LNCAP (cell line): ENCODE results near the gene RSRC1.

Experiments
- CTCF ChIP-seq: fragments of 450-650 bp; IDR thresholded peaks from 2 replicates; pipeline ENCODE4 v1.5.1; 2017; ENCODE audit warnings: mild to moderate bottlenecking

The RSRC1 gene

DNA sequence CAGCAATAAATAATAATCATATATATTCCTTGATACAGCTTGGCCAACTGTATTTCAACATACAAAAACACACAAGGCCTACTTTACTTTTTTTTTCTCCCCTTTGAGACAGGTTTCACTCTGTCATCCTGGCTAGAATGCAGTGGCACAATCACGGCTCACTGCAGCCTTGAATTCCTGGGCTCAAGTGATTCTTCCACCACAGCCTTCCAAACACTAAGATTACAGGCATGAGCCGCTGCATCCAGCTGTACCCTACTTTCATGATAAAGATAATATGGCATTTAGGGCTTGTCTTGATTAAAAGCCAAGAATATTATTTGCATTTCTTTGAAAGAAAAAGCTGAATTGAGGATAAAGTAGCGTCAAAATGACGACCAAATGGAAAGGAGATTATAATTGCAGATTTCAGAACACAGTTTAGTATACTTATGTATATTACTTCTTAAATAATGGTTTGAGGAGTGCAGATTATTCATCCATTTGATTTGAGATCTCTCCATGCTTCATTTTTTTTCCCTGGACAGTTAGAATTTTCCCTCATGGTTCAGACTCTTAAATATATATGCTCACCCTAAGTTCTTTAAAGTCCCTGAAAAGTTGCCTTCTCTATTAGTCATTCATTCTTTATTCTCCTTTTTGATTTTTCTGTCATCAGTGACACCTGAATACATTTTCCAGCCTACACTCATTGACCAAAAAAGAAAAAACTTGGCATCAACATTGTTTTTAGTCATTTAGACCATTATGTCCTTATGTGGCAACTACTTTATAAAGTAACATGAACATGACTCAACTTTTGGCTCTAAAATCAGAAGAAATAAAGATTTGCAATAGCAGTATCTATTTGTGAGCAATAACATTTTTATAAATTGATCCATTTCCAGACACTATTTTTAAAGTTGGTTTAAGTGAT lies 412.6 kb downstream of the RSRC1 start:
- no peak for TF ChIP-seq CTCF

GRCh38 chr3:158528076-158528674 lies 418.3 kb downstream of the RSRC1 start:
- TF ChIP-seq CTCF, result no peak

- no peak for TF ChIP-seq CTCF
Observed at GRCh38 chr3:158531334-158531733, 421.4 kb downstream of the RSRC1 start.

- peak; percentile 84 for TF ChIP-seq CTCF
Observed at GRCh38 chr3:158532099-158532734, 422.3 kb downstream of the RSRC1 start.

DNA sequence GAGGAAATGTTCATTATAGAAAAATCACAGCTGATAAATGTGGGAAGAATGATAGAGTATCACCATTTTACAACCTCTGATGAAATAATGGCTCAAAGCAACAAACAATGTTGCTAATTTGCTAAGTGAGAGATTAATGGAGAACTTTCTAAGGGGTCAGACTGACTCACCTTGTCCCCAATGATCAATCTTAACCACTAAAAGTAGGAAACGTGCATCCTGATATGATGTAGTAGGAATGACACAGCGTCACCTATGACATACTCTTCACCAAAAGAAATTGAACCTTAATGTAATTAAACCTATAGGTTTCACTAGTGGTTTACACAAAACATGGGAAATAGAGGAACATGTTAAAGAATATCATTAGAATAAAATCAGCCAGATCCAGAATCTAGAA lies 426.0 kb downstream of the RSRC1 start:
- TF ChIP-seq CTCF, result no peak

DNA sequence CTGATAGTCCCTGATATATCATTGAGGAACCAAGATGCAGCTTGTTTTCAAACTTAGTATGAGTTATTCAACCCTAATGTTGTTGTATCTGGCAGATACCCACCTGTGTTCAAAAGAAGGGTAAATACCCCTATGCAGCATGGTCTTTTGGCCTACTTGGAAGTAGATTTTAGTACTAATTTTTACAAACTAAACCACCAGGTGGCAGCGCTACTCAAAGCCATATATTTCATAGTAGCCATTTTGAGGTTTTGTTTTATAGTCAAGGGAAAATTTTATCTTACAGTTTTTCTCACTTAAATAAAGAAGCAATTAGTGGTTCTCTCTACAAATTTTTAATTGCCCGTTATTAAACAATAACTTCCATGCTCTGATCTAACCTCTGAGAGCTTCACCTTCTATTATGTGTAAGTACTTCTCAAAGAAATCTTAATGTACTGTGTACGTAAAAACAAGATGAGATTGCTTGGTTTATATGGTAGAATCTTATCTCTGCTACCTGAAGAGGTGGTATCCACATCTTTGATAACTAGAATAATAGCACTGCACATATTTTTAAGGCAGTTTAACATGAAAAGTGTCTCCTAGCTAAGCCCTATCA lies 429.6 kb downstream of the RSRC1 start:
- TF ChIP-seq CTCF, result peak; percentile 60

- no peak for TF ChIP-seq CTCF
Observed at GRCh38 chr3:158540066-158540465, 430.2 kb downstream of the RSRC1 start.
